Measurements from ENCODE around the gene WFDC10A. TPM values are rescaled to one million over a fixed set of nuclear protein-coding genes. Genes with fewer than 3 reads are reported as not detected.
"Not testable (repeated sequence)": the region's sequence is repeated elsewhere in the genome, so short reads cannot be mapped to it uniquely, and the experiment has no call there.

Gene WFDC10A
- not detected for total RNA-seq
- long read RNA-seq = 0 reads

DNA sequence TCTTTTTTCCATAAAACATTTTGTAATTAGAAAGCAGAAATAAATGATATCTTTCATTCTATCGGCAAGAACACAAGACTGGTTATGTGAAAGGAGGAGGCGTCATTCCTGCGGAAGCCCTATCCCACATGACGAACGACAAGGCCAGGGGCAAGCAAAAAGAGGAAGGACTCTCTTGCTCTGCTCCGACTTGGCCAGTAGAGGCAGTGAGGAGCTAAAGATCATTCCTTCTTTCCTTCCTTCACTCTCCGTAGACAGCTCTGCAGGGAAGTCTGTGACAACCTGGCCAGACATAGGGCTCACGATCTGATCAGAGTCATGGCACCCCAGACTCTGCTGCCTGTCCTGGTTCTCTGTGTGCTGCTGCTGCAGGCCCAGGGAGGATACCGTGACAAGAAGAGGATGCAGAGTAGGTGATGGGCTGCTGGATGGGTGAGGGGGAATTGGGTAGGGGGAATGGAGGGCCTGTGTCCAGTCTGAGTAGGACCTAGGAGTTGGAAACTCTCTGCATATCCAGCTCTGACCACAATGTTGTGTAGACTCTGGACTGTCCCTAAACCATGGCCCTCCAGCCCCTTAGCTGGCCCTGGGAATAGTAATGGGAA is at the start of gene WFDC10A:
Gene WFDC10A (plus strand): TSS at position 244 of the 605 bp plus-strand sequence. CDS start 75 bp downstream, at position 319.
- intact Hi-C loops (cut with DNase I) = no loop called here
- Histone ChIP-seq H3K9me3 (no peaks in the 10 kb centered on the region), H3K27ac (no peak within 1 kb of the TSS), H3K4me1 (peaks cover 9% of the 10 kb centered on the region), H3K36me3 (no peaks in the 10 kb centered on the region), H3K27me3 (ENCODE audit: low read depth) (no peaks in the 10 kb centered on the region), H3K4me3 (no peak within 1 kb of the TSS)
- DNase-seq = peak; percentile 64
- TF ChIP-seq, protein P1, sequence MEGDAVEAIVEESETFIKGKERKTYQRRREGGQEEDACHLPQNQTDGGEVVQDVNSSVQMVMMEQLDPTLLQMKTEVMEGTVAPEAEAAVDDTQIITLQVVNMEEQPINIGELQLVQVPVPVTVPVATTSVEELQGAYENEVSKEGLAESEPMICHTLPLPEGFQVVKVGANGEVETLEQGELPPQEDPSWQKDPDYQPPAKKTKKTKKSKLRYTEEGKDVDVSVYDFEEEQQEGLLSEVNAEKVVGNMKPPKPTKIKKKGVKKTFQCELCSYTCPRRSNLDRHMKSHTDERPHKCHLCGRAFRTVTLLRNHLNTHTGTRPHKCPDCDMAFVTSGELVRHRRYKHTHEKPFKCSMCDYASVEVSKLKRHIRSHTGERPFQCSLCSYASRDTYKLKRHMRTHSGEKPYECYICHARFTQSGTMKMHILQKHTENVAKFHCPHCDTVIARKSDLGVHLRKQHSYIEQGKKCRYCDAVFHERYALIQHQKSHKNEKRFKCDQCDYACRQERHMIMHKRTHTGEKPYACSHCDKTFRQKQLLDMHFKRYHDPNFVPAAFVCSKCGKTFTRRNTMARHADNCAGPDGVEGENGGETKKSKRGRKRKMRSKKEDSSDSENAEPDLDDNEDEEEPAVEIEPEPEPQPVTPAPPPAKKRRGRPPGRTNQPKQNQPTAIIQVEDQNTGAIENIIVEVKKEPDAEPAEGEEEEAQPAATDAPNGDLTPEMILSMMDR (IDR thresholded peaks at IDR 0.05) = peak; percentile 62
- ATAC-seq = peak; percentile 94 to 97

DNA sequence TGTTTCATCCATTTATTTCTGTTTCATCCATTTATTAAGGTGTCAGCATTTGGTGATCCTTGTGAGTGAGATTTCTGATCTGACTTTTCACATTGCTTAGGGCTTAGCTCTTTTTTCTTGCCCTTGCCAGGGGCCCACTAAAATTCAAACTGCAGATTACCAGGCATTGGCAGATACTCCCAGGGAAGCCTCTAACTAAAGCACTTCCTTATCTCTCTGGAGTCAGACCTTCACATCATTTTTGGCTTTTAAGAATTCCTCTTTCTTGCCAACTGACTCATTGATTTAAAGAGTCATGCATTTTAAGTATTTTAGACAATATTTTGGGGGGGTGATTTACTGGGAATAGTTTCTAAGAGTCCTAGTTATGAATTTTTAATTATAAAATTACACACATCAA is 47.8 kb upstream of the WFDC10A start:
- ATAC-seq (no peak), DNase-seq (no peak)
- Histone ChIP-seq H3K27ac (no peak overlapping the region), H3K4me1 (no peaks in the 10 kb centered on the region), H3K27me3 (ENCODE audit: low read depth) (no peaks in the 10 kb centered on the region), H3K36me3 (no peaks in the 10 kb centered on the region), H3K9me3 (no peaks in the 10 kb centered on the region), H3K4me3 (no peak overlapping the region)
- intact Hi-C loops (cut with DNase I) = no loop called here
- TF ChIP-seq, protein P1 (IDR thresholded peaks at IDR 0.05) = no peak

DNA sequence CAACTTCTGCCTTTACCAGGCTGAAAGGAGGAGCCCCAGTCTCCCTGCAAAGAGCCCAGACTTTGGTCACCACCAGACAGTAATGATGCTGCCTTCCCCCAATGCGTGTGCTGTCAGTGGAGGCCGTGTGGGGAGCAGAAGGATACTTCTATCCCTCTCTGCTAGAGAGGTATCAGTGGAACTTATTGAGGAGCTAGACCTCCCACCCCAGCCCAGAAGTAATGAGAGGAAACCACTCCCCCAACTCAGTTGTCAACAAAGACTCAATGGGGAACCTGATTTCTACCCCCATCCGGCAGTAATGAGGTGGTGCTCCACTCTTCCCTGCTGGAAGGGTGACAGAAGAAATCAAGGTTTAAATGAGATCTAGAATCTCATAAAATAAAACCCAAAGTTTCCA is 46.0 kb upstream of the WFDC10A start:
- TF ChIP-seq, protein P1 (IDR thresholded peaks at IDR 0.05) = no peak
- H3K4me3 ChIP-seq = no peak overlapping the region
- no peak for DNase-seq

DNA sequence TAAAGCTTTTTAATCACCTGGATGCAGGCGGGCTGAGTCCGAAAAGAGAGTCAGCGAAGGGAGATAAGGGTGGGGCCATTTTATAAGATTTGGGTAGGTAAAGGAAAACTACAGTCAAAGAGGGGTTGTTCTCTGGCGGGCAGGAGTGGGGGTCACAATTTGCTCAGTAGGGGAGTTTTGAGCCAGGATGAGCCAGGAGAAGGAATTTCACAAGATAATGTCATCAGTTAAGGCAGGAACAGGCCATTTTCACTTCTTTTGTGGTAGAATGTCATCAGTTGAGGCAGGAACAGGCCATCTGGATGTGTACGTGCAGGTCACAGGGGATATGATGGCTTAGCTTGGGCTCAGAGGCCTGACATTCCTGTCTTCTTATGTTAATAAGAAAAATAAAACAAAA is 45.2 kb upstream of the WFDC10A start:
- H3K27me3 ChIP-seq (ENCODE audit: low read depth); H3K4me3 ChIP-seq; H3K9me3 ChIP-seq; intact Hi-C loops (cut with DNase I); ATAC-seq; H3K4me1 ChIP-seq; H3K27ac ChIP-seq; H3K36me3 ChIP-seq; DNase-seq: not testable (repeated sequence)

More for the DNA sequence above, 46.0 kb upstream of the WFDC10A start:
- H3K4me1 ChIP-seq = no peaks in the 10 kb centered on the region
- intact Hi-C loops (cut with DNase I) = no loop called here
- no peak for ATAC-seq
- H3K27me3 ChIP-seq (ENCODE audit: low read depth) = no peaks in the 10 kb centered on the region
- no peaks in the 10 kb centered on the region for H3K36me3 ChIP-seq
- H3K27ac ChIP-seq = no peak overlapping the region
- no peaks in the 10 kb centered on the region for H3K9me3 ChIP-seq

DNA sequence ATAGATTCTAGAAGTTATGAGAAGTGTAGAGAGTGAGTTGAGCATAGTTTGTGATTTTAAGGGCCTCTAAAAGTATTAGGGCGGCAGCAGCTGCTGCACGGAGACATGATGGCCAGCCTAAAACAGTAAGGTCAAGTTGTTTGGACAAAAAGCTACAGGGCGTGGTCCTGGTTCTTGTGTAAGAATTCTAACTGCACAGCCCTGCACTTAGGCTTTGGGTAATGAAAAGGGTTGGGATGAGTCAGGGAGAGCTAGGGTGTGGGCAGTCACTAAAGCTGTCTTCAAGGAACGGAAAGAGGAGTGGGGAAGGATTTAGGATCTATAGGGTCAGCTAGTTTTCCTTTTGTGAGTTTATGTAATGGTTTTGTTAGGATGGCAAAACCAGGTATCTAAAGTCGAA is 43.6 kb upstream of the WFDC10A start:
- H3K27me3 ChIP-seq (ENCODE audit: low read depth); ATAC-seq; H3K36me3 ChIP-seq; H3K4me1 ChIP-seq; H3K27ac ChIP-seq; DNase-seq; H3K4me3 ChIP-seq; intact Hi-C loops (cut with DNase I); H3K9me3 ChIP-seq: not testable (repeated sequence)

DNA sequence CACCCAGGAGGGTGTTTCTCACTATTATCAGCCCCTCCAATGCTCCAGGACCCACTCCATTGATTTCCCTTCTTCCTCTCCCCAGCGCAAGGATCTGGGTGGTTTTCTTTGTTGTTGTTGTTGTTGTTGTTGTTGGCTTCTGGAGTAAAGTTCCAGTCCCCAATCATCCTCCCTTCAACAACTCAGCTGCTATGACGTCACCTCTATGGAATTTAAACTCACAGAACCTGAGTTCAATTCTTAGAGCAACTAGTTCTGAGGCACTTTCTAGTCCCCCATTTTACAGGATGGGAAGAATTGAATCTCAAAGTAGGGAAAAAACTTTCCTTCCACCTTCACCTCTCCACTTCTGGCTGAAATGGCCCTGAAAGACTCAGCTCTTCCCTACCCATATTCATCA is 40.7 kb upstream of the WFDC10A start:
- no peaks in the 10 kb centered on the region for H3K4me1 ChIP-seq
- intact Hi-C loops (cut with DNase I) = no loop called here
- no peaks in the 10 kb centered on the region for H3K9me3 ChIP-seq
- TF ChIP-seq, protein P1 (IDR thresholded peaks at IDR 0.05) = no peak
- H3K4me3 ChIP-seq = no peak overlapping the region
- no peak for DNase-seq
- ATAC-seq = no peak
- H3K27ac ChIP-seq = no peak overlapping the region
- no peaks in the 10 kb centered on the region for H3K36me3 ChIP-seq
- no peaks in the 10 kb centered on the region for H3K27me3 ChIP-seq (ENCODE audit: low read depth)

Data from lower lobe of right lung (tissue), 2 donors.